Measurements from ENCODE around the gene ZFP36L1. TPM values are rescaled to one million over a fixed set of nuclear protein-coding genes. Genes with fewer than 3 reads are reported as not detected.

ZFP36L1 gene
- total RNA-seq, 4 donors from 2014 or later: 78.8 to 321 (median 195) TPM

- Histone ChIP-seq H3K36me3 (no peaks in the 10 kb centered on the region), H3K4me1 (no peaks in the 10 kb centered on the region), H3K4me3 (no peak overlapping the region), H3K27me3 (no peaks in the 10 kb centered on the region), H3K27ac (no peak overlapping the region), H3K9me3 (no peaks in the 10 kb centered on the region)
- no peak for DNase-seq
- TF ChIP-seq CTCF (IDR thresholded peaks at IDR 0.05) (no peak), POLR2A (IDR thresholded peaks at IDR 0.05) (no peak)
Observed at GRCh38 chr14:68753690-68754089, 39.2 kb downstream of the ZFP36L1 start.

GRCh38 chr14:68752271-68753006 is 40.4 kb downstream of the ZFP36L1 start:
- no peaks in the 10 kb centered on the region for H3K4me1 ChIP-seq
- H3K4me3 ChIP-seq: no peak overlapping the region
- no peaks in the 10 kb centered on the region for H3K27me3 ChIP-seq
- H3K27ac ChIP-seq: no peak overlapping the region
- TF ChIP-seq CTCF (IDR thresholded peaks at IDR 0.05) (no peak), POLR2A (IDR thresholded peaks at IDR 0.05) (no peak)
- no peaks in the 10 kb centered on the region for H3K9me3 ChIP-seq
- no peak for DNase-seq
- no peaks in the 10 kb centered on the region for H3K36me3 ChIP-seq

GRCh38 chr14:68749487-68750475 is 43.1 kb downstream of the ZFP36L1 start:
- Histone ChIP-seq H3K4me3 (no peak overlapping the region), H3K27me3 (no peaks in the 10 kb centered on the region), H3K36me3 (no peaks in the 10 kb centered on the region), H3K4me1 (no peaks in the 10 kb centered on the region), H3K27ac (no peak overlapping the region), H3K9me3 (no peaks in the 10 kb centered on the region)
- no peak for DNase-seq
- TF ChIP-seq CTCF (IDR thresholded peaks at IDR 0.05): no peak
- TF ChIP-seq POLR2A (IDR thresholded peaks at IDR 0.05): no peak

DNA sequence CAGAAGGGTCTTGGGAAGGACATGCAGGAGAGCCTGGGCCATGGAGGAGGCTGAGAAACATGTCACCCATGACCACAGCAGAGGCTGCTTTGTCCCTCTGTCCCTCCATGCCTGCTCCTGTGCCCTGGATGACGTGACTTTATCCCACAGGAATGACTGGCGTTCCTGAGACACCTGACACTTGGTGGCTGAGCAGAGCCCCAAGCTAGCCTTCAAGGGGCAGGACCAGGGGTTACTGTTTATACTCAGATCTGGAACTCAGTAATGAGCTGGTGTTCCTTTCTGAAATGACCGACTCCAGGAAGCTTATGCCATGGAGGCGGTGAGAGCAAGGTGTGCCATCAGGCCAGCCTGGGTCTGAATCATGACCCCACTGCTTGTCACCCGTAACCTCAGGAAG is 44.2 kb downstream of the ZFP36L1 start:
- no peak overlapping the region for H3K4me3 ChIP-seq
- no peaks in the 10 kb centered on the region for H3K4me1 ChIP-seq
- no peak overlapping the region for H3K27ac ChIP-seq
- DNase-seq: no peak
- TF ChIP-seq CTCF (IDR thresholded peaks at IDR 0.05) (no peak), POLR2A (IDR thresholded peaks at IDR 0.05) (no peak)
- H3K27me3 ChIP-seq: no peaks in the 10 kb centered on the region
- H3K36me3 ChIP-seq: no peaks in the 10 kb centered on the region
- H3K9me3 ChIP-seq: no peaks in the 10 kb centered on the region

DNA sequence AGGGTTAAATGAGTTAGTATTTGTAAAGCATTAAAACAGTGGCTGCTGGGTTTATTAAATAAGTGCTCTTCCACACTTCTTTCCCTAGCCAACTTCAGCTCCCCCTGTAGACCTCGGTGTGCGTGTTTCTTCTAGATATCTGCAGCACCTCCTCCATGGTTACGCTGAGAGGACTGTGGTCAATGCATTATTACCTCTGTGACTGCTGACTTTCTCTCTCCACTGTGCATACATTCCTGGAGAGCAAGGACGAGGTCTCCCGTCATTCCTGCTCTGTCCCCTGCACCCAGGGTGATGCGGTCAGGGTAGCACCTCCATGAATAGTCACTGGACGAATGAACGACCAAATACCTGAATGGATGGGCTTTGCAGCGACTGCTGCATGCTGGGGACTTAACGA is 44.6 kb downstream of the ZFP36L1 start:
- no peaks in the 10 kb centered on the region for H3K4me1 ChIP-seq
- H3K36me3 ChIP-seq: no peaks in the 10 kb centered on the region
- no peak for TF ChIP-seq CTCF (IDR thresholded peaks at IDR 0.05)
- TF ChIP-seq POLR2A (IDR thresholded peaks at IDR 0.05): no peak
- no peaks in the 10 kb centered on the region for H3K9me3 ChIP-seq
- no peak for DNase-seq
- H3K4me3 ChIP-seq: no peak overlapping the region
- no peaks in the 10 kb centered on the region for H3K27me3 ChIP-seq
- H3K27ac ChIP-seq: no peak overlapping the region

Measured in Peyer's patch (tissue), 4 donors.